T-helper 1 cell treated with Interleukin-12 subunit alpha and Interleukin-12 subunit beta and Interleukin-4 antibody, amounts not matched to agents 30 ng/mL and 1 ng/mL, for 36 hours (primary cell): ENCODE results near the gene HOXD10. TPM values are rescaled to one million over a fixed set of nuclear protein-coding genes. Genes with fewer than 3 reads are reported as not detected.

Experiments
- intact Hi-C: fragments of 100-400 bp; cut with micrococcal nuclease; formaldehyde crosslinking; loops from one replicate; pipeline ENCODE4 v1.15.1; 2024
- total RNA-seq: library from RNA; stranded (reverse); gene quantifications from 2 replicates; pipeline ENCODE4 v1.2.3, GENCODE V29; 2022

HOXD10 gene
- total RNA-seq, 1 donor from 2014 or later: not detected

DNA sequence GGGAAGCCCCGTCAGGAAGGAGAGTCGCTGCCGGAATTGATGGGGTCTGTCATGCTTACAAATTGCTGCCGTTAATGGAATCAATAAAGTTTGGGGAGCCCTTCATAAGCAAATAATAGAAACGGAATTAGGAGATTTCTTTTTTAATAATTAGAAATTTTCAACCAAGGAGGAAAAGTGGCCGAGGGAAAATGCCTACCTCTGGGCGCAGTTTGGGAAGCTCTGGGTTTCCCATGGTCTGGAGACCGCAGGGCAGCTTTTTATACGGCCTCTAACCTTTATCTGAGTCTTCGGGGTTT, 34.1 kb upstream of the HOXD10 start:
- intact Hi-C loops: loop anchor here (2.0 kb wide), 1 partner anchor 80 kb away; no protein-coding TSS in a partner anchor

DNA sequence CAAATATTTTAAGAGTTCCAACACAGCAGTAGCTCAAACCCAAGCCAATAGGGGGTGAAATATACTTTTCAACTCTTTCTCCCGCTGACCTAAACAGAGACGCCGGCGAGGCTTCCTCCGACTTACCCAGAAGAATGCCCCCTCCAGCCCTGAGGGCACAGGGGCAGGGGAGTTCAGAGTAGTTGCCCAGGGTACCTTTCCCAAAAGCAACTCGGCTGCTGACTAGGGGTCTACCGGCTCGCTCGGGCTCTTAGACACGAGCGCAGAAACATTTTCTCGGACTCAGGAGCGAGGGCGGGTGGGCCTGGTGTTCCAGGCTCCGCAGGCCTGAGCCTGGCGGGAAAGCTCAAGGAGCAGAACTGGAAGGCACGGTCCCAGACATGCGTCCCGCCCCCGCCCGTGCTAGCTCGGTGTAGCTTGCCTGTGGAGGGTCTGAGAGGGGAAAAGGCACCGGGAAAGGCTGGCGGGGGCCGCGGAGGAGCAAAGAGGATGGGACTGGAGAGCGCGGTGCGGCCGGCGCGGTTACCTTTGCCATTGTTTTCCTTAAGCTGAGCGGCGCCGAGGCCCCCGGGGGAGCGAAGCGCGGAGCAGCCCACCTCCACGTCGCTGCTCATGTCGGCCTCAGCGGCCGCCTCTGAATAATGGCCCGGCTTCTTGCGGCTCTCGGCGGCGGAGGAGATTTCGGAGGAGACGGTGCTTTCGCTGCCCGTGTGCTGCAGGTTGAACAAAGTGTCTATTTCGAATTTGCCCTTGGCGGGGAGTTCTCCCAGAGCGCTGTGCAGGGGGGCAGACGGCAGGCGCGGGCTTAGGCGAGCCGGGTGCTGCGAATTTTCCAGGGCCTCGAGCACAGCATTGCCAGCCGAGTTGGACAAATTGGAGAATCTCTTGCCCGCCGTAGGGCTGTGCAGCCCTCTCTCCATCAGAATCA, 33.5 kb upstream of the HOXD10 start:
- intact Hi-C loops: loop anchor here (2.0 kb wide), 1 partner anchor 80 kb away; no protein-coding TSS in a partner anchor

DNA sequence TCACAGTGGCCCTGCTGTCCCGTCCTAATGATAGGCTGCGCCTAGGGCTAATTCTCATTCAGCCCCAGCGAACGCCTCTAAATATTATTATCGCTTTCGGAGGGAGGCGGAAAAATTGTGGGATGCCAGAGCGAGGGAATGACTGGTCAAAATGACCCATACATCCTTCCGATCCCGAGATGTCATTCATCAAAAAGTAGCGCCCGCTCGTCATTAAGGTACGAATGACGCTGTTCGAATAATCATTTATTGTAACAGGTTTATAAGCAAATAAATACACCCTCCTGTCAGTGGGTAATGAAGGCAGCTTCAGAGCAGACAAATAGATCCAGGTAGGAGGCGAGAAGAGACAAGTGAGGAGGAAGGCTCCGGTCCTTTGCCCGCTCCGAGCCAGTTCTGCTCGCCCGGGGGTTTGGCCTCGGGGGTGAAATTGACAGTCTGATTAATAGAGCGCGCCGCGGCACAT, 32.7 kb upstream of the HOXD10 start, which contains the start of gene EVX2:
EVX2 (minus strand) TSS at position 167 of the 466 bp plus-strand sequence. CDS start 186 bp downstream, outside the sequence.
- intact Hi-C loops: loop anchor here (1.0 to 2.0 kb wide), 2 partner anchors 47 to 79 kb away; no protein-coding TSS in a partner anchor

DNA sequence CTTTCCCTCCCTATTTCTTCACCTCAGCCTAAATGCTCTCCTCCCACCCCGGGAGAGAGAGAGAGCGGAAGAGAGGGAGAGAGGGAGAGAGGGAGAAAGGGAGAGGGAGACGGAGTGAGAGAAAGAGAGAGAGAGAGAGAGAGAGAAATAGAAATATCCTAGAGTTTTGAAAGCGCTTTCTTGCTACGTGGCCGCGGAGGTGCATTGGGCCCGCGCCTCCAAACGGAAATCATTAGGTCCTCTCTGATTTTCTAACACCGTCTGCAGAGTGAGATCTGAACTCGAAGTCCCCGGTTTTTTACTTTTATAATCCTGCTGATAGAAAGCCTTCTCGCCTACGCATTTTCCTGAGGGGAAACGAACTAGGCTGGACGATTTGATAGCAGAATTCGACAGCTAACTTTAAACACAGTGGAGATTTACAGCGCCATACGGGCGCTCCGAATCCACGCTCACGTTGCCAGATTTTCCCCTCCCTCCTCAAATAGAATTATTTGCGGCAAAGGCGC, 31.9 kb upstream of the HOXD10 start:
- intact Hi-C loops: loop anchor here (1.0 kb wide), 1 partner anchor 47 kb away; no protein-coding TSS in a partner anchor

DNA sequence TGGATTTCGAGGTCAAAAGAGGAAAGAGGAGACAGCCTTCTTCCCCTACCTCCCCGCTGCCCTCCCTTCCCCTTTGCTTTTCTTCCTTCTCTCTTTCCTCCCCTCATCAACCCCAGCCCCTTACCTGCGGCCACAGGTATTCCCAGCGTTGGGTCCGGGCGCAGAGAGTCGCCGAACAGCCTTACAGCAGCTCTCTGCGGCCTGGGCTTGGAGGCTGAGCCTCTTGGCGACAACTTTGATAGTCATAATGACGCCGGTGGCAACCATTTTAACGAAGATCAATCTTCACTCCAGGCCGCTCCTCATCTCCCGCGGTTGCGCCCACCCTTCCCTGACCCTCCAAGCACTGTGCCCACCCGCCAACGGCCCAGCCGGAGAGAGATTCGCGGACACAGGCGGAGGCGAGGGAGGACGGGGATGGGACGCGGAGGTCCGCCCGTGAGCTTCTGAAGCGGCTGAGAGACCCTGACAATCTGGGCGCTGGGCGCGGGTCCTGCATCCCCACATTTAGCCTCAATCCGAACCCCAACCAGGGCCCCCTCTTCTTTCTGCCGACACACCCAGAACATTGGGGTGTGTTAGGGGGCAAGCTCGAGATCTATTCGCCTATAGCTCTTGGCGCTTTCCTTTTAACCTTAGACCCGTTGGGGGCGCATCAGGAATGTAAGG, 31.3 kb upstream of the HOXD10 start:
- intact Hi-C loops: no loop called here

DNA sequence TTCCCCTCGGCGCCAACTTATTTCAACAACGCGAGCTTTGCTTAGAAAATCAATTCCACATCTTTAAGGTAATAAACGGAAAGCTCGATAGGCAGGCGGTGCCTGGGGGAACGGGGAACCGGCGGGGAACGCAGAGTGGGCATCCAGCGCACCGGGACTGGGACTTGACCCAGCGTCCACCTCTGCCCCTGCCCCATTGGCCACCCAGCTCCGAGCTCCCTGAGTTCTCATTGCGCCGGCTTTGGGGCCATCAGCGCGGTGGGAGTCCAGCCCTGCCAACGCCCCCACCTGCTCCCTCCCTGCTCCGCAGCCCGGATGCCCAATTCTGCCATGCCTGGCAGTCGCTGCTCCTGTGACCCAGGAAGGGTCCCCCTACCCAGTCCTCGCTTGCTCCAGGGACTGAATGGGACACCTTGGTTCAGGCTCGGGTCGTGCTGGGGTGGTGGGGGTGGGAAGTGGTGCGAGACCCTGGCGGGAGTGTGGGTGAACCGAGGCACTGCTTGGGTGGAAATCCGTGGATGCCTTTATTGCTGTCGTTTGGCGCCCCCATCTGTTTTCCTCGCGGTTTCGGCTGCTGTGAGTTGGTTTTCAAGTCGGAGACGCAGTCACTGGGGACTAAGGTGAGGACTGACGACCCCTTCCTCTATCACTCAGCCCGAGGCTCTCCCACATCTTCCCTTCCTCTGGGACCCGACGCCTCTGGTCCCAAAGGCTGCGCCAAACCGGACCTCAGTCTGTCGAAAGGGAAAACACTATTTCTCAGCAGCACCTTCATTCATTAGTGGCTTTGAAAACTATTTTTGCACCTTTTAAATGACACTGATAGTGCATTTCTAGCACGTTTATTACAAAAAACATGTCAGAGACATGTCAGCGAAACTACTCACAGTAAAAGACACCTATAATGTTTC, 30.5 kb upstream of the HOXD10 start:
- intact Hi-C loops: loop anchor here (1.0 kb wide), 1 partner anchor 10 kb away; no protein-coding TSS in a partner anchor

DNA sequence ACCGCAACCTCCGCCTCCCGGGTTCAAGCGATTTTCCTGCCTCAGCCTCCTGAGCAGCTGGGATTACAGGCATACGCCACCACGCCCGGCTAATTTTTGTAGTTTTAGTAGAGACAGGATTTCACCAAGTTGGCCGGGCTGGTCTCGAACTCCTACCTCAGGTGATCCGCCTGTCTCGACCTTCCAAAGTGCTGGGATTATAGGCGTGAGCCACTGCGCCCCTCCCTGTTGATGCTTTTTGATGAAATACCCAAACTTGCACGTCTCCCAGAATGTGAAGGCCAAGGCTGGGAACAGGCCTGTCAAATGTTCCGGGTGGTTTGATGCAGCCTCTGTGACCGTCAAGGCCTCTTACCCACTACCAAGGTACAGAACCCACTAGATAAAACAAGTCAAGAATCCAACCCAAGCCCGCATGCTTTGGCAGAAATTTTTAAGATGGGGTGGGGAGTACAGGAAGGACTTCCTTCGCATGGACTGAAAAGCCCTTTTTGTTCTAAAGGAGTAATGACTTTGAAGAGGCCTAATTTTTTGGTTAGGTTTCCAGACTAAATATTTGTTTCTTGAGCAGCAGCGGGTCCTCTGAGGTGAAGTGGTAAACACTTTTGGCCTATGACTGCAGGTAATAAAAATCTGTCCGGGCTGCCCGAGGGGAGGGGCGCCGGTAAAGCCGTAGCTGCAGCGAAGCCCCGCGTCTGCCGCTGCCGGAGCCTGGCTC, 29.1 kb upstream of the HOXD10 start:
- intact Hi-C loops: no loop called here

DNA sequence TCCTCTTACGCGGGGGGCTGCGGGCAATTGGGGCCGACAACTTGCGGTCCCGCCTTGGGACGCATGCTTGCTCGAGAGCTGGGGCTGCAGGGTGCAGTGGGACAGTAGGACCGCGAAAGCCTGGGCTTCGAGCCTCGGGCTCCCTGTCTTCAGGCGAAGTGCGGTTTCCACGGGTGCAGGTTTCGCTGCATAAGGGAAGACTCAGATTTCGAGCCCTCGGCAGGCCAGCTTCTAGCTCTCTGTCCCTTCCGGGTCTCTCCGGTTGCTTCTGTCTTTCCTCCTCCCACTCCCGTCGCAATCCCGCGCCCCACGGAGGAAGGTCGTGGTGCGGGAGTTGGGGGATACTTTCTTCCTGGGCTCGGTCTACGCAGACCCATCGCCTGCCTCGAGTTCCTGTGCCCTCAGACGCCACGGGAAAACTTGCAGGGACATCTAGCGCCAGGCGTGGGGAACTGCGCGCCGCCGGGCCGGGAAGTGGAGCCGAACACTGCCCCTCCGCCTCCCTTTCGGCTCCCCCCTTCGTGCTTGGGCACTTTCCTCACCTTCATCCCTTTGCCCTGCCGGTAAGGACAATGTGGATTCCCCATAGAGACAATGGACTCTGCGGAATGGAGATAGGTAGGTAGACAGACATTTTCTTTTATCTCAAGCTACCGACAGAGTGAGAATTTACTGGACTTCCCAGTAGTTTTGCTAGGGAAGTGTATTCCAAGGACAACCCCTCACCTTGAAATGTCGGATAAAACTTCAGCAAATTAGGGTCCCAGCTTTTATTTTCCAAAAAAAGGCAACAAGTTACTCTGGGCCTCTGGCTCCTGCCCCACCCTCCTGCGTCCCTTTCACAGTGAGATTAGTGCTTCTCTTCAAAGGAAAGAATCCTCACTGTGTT, 28.3 kb upstream of the HOXD10 start:
- intact Hi-C loops: no loop called here

DNA sequence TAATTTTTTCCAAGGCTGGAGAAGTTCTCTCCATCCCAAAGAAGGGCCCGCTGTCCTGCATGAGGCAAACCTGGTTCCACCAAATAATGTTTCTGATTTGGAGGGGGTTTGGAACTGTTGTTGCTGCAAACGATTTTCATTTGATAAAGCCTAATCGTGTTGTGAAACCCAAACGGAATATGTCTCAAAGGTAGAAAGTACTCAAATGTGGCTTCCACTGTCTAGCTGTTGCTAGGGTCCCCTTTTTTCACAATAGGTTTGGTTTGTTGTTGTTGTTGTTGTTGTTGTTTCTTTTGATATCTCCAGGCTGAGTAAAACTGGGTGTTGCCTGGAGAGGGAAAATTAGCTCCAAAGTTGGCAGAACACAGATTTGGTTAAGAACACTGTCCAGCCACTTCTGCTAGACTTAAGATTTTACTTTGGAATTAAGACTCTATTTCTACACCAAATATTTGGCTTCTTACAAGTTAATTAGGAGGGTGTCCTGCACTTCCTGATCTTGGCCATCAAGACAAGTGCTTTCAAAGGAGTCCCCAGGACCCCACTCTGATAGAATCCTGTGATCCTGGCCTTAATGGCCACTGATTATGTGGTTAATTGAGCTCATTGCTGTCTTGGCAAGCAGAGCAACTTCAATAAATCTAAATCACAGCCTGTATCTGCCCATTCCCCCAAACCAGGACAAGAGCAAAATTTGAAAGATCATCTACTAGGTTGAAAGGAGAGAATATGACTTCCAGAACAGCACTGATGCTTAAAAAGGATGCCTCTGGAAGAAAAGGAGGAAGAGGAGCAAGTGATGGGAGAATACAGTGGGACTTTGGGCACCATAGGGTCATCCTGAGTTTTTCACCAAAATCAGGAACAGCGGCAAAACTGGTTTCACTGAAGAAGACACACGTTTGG, 27.4 kb upstream of the HOXD10 start:
- intact Hi-C loops: no loop called here

DNA sequence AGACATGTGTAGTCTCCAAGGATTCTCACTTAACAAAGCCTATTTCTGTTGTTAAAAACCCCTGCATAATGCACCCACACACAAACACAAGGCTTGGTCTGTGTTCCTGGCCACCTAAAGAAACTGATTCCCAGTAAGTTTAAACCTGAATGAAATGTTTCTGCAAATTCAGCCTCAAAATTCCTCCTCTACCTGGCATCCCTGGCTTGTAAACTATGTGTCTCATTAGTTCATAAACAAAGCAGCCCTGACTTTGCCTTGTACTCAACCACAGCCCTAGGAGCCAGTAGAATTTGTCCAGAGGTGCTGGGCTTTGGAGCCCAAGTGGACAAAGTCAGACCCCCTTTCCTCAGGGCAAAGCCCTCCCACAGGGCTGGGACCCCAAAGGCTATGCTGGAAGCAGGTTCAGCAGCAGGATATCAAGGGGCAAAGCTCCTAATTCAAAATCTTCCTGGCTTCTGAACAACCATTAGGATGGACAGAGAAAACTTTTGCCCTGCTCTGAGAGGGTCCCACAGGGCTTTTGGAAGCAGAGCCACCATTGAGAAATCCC, 26.7 kb upstream of the HOXD10 start:
- intact Hi-C loops: no loop called here

DNA sequence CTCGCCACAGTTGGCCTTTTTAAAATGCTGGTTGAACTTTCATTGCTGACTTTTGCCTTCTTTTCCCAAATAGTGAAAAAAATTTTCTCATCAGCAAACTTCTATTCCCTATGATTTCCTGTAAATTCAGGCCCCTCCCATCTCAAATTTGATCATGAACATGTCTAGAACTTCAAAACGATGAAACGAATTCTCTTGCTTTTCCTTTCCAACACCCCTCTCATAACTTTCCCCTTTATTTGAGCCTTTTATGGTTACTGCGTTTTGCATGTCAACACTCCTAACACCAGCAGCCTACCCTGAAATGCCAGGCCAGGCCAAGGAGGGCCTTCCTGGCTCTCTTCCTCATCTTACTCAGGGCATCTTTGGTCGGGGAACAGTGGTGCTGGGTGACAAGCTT, 25.7 kb upstream of the HOXD10 start:
- intact Hi-C loops: no loop called here

DNA sequence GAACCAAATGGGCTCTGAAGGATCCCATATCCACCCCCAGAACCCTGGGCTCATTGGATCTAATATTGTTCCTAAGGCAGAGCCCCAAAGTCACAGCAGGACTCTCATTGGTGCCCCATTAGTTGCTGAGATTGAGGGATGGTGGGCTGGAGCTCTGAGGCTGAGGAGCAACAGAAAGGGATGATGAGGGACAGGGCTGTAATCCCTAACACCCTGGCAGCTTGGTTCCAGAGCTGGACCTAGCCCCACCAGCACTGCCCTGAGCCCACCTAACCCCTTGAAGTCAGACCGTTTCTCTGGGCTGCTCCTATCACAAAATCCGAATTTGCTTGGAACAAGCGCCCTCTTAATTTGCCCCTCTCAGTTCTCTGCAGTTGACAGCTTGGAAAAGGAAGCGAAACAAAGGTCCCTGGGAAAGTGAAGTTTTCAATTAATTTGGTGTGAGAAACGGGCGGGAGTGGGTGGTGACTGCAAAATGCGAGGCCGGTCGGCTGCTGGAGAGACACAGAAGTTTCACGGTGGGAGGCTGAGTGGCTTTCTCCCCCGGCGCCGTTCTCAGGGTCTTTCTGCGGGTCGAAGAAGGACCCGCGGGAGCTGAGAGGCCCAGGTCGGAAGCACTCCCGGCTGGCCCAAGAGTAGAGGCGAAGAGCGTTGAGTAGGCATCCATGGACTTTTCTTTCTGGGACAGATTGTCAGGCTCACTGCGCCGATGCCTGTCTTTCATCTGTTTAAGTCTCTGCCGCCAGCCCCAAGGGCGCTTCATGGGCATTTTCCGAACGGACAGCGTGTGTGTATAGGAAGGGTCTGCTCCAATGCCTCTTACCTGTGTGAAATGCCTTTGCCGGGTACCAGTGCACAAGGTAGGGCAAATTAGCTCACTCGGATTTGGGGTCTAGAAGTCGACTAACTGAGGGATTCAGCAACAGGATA, 25.0 kb upstream of the HOXD10 start:
- intact Hi-C loops: no loop called here

DNA sequence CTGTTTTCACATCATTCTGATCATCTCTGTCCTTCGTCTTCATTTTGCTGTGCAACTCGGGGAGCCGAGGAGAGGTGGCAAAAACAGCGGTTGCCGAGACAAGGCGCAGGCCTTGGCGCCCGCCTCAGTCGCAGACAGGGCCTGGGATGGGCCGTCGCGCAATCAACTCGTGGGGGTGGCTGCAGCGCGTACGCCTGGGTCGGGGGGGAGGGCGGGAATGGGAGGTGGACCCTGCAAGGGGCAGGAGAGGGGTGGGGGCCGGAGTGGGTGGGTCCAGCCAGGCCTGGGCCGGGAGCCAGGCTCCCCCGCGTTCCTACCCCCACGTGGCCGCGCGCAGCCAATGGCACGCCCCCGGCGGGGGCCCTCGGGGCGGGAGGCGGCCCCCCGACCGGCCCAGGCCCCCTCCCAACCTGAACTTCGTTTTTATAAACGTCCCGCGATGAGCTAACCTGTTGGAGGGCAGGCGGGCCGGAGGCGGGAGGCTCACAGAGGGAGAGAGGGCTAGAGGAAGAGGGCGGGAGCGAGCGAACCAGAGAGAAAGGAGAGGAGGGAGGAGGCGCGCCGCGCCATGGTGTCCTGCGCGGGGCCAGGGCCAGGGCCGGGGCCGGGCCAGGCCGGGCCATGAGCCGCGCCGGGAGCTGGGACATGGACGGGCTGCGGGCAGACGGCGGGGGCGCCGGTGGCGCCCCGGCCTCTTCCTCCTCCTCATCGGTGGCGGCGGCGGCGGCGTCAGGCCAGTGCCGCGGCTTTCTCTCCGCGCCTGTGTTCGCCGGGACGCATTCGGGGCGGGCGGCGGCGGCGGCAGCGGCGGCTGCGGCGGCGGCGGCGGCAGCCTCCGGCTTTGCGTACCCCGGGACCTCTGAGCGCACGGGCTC, 24.1 kb upstream of the HOXD10 start, which contains the start of gene HOXD13:
HOXD13 (plus strand) TSS at position 452 of the 875 bp plus-strand sequence; CDS start at position 622, 170 bp downstream.
- intact Hi-C loops: no loop called here

DNA sequence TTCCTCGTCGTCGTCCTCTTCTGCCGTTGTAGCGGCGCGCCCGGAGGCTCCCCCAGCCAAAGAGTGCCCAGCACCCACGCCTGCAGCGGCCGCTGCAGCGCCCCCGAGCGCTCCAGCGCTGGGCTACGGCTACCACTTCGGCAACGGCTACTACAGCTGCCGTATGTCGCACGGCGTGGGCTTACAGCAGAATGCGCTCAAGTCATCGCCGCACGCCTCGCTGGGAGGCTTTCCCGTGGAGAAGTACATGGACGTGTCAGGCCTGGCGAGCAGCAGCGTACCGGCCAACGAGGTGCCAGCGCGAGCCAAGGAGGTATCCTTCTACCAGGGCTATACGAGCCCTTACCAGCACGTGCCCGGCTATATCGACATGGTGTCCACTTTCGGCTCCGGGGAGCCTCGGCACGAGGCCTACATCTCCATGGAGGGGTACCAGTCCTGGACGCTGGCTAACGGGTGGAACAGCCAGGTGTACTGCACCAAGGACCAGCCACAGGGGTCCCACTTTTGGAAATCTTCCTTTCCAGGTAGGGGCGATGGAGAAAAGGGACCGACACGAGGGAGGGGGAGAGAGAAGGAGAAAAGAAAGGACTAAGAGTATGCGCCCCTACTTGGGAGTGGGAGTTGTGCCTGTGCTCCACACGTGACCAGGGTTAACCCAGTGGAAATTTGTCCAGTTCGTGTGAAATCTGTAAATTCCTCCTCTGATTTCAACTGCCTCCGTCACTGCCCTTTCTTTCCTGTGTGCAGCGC, 23.3 kb upstream of the HOXD10 start:
- intact Hi-C loops: no loop called here

DNA sequence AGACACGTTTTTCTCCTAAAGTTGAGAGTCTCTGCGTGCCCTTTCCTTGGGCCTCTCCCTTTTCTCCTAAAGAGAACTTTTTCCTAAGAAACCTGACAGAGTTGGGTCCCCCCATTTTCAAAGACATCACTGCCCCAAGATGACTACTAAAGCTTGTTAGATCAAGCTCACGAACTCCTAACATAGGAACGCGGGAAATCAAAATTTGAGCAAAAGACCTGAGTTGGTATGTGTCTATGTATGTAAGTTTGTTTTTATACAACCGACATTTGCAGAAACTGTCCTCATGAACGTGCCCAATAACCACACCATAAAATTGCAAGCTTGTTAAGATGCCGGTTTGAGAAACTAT, 22.7 kb upstream of the HOXD10 start:
- intact Hi-C loops: no loop called here
